K562 (cell line): ENCODE data around the gene MOB1B. TPM values are rescaled to one million over a fixed set of nuclear protein-coding genes. Genes with fewer than 3 reads are reported as not detected.
"Not testable (repeated sequence)": the region's sequence is repeated elsewhere in the genome, so short reads cannot be mapped to it uniquely, and the experiment has no call there.

Experiments used
- ATAC-seq: fragments of 200-7000 bp; cut with Tn5 transposase; 3 replicates; pipeline ENCODE4 v1.9.1; 2020; ENCODE audit warnings: moderate library complexity
- BruUV-seq: library from RNA; stranded (reverse); fragments of 400-500 nt; replicated peaks from 2 replicates; lab custom pipeline; 2021; lab: Mats Ljungman, UMichigan
- CTCF ChIA-PET: fragments of 300-600 bp; formaldehyde crosslinking; extraction: SDS; loops from one replicate; lab custom pipeline; 2021; ENCODE audit warnings: low intra/inter-chr PET ratio; lab: Yijun Ruan, JAX
- POLR2A ChIA-PET: fragments of 300-600, 350-650 bp; sonication (Branson Sonifier 250); formaldehyde crosslinking; extraction: SDS; loops from one replicate; lab custom pipeline; 2021; ENCODE audit warnings: antibody characterized with exemption, inconsistent platforms; lab: Yijun Ruan, JAX
- DNase-seq, 4 experiments: peaks; one replicate each; pipeline versions ENCODE4 v3.0.0 to v3.0.0-alpha.2; 2011 to 2018; ENCODE audit warnings: low spot score in 3 of 4, mixed read lengths in 3 of 4; ENCODE audit errors: extremely low read depth in 1 of 4
- FAIRE-seq: peaks from 2 replicates; lab custom pipeline; 2011; peaks lifted over from hg19 to GRCh38; lab: Jason Lieb, UNC
- H2AFZ ChIP-seq: 2 replicates; pipeline ENCODE4 v1.6.0; 2011; ENCODE audit warnings: low read depth, low read length, control low read depth, inconsistent platforms
- H3K27ac ChIP-seq: fragments of 200-600 bp; 3 replicates; pipeline ENCODE4 v1.8.0; 2011; ENCODE audit warnings: low read depth, mild to moderate bottlenecking, control low read depth, inconsistent platforms, low read length, moderate library complexity, mixed read lengths; ENCODE audit errors: extremely low read depth
- H3K27me3 ChIP-seq, 2 experiments: fragments of 300-600 bp in 1 of 2; 2 replicates in 1 of 2; 3 replicates in 1 of 2; pipeline versions ENCODE4 v1.6.0 to v1.8.0; 2011; ENCODE audit warnings: inconsistent platforms in 2 of 2, low read length in 2 of 2, mild to moderate bottlenecking in 1 of 2, mixed read lengths in 1 of 2, moderate library complexity in 1 of 2; ENCODE audit not compliant: control insufficient read depth in 2 of 2, insufficient read depth in 2 of 2
- H3K36me3 ChIP-seq: fragments of 300-600 bp; 3 replicates; pipeline ENCODE4 v1.8.0; 2011; ENCODE audit warnings: mild to moderate bottlenecking, low read length, inconsistent platforms; ENCODE audit not compliant: control insufficient read depth, insufficient read depth
- H3K4me1 ChIP-seq, 2 experiments: fragments of 200-600 bp in 1 of 2; replicated peaks in 1 of 2; 2 replicates in 1 of 2; 3 replicates in 1 of 2; pipeline versions ENCODE4 v1.5.1 to v1.8.0; 2011; ENCODE audit warnings: inconsistent platforms in 2 of 2, low read length in 2 of 2, mild to moderate bottlenecking in 1 of 2, mixed read lengths in 1 of 2, moderate library complexity in 1 of 2; ENCODE audit not compliant: control insufficient read depth in 2 of 2, insufficient read depth in 2 of 2
- H3K4me2 ChIP-seq: 2 replicates; pipeline ENCODE4 v1.6.1; 2011; ENCODE audit warnings: low read length, control low read depth, inconsistent platforms, mixed read lengths; ENCODE audit not compliant: insufficient read depth
- H3K4me3 ChIP-seq: fragments of 200-600 bp; sonication (generic), shearing (Covaris generic); 2 replicates; pipeline ENCODE4 v1.5.1; 2016; ENCODE audit warnings: control low read depth, inconsistent platforms
- H3K79me2 ChIP-seq: fragments of 200-600 bp; 3 replicates; pipeline ENCODE4 v1.8.0; 2011; ENCODE audit warnings: low read length, inconsistent platforms; ENCODE audit not compliant: control insufficient read depth, insufficient read depth
- H3K9ac ChIP-seq, 2 experiments: 2 replicates each; pipeline versions ENCODE4 v1.6.0 to v1.6.1; 2011; ENCODE audit warnings: low read depth in 2 of 2, low read length in 2 of 2, control low read depth in 1 of 2, inconsistent platforms in 1 of 2, mild to moderate bottlenecking in 1 of 2, mixed read lengths in 1 of 2; ENCODE audit not compliant: insufficient read depth in 1 of 2
- H3K9me1 ChIP-seq: one replicate; pipeline ENCODE4 v1.6.0; 2011; ENCODE audit warnings: inconsistent platforms, mild to moderate bottlenecking, low read length, moderate library complexity; ENCODE audit not compliant: control insufficient read depth, insufficient read depth
- H3K9me3 ChIP-seq: replicated peaks from 2 replicates; pipeline ENCODE4 v1.5.1; 2011; ENCODE audit warnings: low read depth, low read length, inconsistent platforms; ENCODE audit not compliant: control insufficient read depth, insufficient read depth
- H4K20me1 ChIP-seq: replicated peaks from 2 replicates; pipeline ENCODE4 v1.6.1; 2011; ENCODE audit warnings: low read length, inconsistent platforms, mixed read lengths; ENCODE audit not compliant: control insufficient read depth, insufficient read depth
- in situ Hi-C: fragments of 300-500 bp; cut with MboI; formaldehyde crosslinking; loops from 4 replicates; pipeline ENCODE4 v1.15.0; 2018; ENCODE audit warnings: inconsistent platforms, mixed read lengths
- intact Hi-C: fragments of 100-400 bp; cut with micrococcal nuclease; formaldehyde crosslinking; loops from 2 replicates; pipeline ENCODE4 v1.14.2; 2022
- polyA plus RNA-seq, 8 experiments: library from polyadenylated mRNA; depleted of rRNA in 4 of 8; stranded (reverse) in 5 of 8; unstranded in 3 of 8; fragments of >200 nt; fragmentation: Nextera tagmentation in 2 of 8; fragmentation: Illumina TruSeq in 1 of 8; extraction: Ambion mirVana in 2 of 8; extraction: Trizol in 1 of 8; gene quantifications; 2 replicates each; pipeline versions ENCODE4 v1.2.1 to v1.2.3, GENCODE V29; 2011 to 2014; ENCODE audit warnings: inconsistent platforms in 1 of 8, missing spikeins in 1 of 8
- total RNA-seq, 7 experiments: library from RNA; depleted of rRNA in 6 of 7; stranded (reverse); fragments of >200 nt in 6 of 7; fragmentation: Illumina TruSeq in 2 of 7; extraction: Trizol in 2 of 7; gene quantifications; 2 replicates each; pipeline versions ENCODE4 v1.2.1 to v1.2.3, GENCODE V29; 2011 to 2021; ENCODE audit warnings: low replicate concordance in 1 of 7
- TF ChIP-seq, protein P1 (sequence below), 2 experiments: fragments of 450-650 bp; IDR thresholded peaks; 2 replicates each; pipeline ENCODE4 v1.6.1; 2018; ENCODE audit warnings: mild to moderate bottlenecking in 2 of 2, low read depth in 1 of 2; ENCODE audit not compliant: partially characterized antibody in 2 of 2

Gene MOB1B
- total and polyA plus RNA-seq, 9 of the 15 experiments (the other 6 are each of a cell fraction or from before 2014, with no cell fraction given): 8.4 to 37.8 (median 19.0) TPM

DNA sequence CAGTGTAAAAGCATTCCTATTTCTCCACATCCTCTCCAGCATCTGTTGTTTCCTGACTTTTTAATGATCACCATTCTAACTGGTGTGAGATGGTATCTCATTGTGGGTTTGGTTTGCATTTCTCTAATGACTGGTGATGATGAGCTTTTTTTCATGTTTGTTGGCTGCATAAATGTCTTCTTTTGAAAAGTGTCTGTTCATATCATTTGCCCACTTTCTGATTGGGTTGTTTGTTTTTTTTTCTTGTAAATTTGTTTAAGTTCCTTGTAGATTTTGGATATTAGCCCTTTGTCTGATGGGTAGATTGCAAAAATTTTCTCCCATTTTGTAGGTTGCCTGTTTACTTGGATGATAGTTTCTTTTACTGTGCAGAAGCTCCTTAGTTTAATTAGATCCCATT is 97.5 kb downstream of the MOB1B start:
- H3K36me3 ChIP-seq: peaks cover 15% of the 10 kb centered on the region; the same call in 1 of the 3 replicates
- FAIRE-seq, H3K9ac ChIP-seq, in situ Hi-C loops, ATAC-seq, H3K27me3 ChIP-seq, H3K27ac ChIP-seq, H2AFZ ChIP-seq, H3K9me1 ChIP-seq, H3K4me3 ChIP-seq, H3K9me3 ChIP-seq, CTCF ChIA-PET, DNase-seq, BruUV-seq, H4K20me1 ChIP-seq, H3K4me2 ChIP-seq, POLR2A ChIA-PET: not testable (repeated sequence)
- TF ChIP-seq, protein P1, sequence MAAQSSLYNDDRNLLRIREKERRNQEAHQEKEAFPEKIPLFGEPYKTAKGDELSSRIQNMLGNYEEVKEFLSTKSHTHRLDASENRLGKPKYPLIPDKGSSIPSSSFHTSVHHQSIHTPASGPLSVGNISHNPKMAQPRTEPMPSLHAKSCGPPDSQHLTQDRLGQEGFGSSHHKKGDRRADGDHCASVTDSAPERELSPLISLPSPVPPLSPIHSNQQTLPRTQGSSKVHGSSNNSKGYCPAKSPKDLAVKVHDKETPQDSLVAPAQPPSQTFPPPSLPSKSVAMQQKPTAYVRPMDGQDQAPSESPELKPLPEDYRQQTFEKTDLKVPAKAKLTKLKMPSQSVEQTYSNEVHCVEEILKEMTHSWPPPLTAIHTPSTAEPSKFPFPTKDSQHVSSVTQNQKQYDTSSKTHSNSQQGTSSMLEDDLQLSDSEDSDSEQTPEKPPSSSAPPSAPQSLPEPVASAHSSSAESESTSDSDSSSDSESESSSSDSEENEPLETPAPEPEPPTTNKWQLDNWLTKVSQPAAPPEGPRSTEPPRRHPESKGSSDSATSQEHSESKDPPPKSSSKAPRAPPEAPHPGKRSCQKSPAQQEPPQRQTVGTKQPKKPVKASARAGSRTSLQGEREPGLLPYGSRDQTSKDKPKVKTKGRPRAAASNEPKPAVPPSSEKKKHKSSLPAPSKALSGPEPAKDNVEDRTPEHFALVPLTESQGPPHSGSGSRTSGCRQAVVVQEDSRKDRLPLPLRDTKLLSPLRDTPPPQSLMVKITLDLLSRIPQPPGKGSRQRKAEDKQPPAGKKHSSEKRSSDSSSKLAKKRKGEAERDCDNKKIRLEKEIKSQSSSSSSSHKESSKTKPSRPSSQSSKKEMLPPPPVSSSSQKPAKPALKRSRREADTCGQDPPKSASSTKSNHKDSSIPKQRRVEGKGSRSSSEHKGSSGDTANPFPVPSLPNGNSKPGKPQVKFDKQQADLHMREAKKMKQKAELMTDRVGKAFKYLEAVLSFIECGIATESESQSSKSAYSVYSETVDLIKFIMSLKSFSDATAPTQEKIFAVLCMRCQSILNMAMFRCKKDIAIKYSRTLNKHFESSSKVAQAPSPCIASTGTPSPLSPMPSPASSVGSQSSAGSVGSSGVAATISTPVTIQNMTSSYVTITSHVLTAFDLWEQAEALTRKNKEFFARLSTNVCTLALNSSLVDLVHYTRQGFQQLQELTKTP (IDR thresholded peaks at IDR 0.05; ENCODE audit: low read depth in 1 of 2, partially characterized antibody in 2 of 2): peak in 1 of 2 experiments; percentile 95
- H3K79me2 ChIP-seq: peaks cover 37% of the 10 kb centered on the region
- peaks cover 5 to 19% of the 10 kb centered on the region in 2 experiments; a peak in 3 of 5 replicates for H3K4me1 ChIP-seq
- intact Hi-C loops: loop anchor here (10.0 kb wide), 1 partner anchor 295 kb away; no protein-coding TSS in a partner anchor
